H7 (cell line): ENCODE measurements around the gene ATAD5. TPM values are rescaled to one million over a fixed set of nuclear protein-coding genes. Genes with fewer than 3 reads are reported as not detected.

ENCODE experiments used
- DNase-seq: peaks from one replicate; pipeline ENCODE4 v3.0.0; 2012
- H3K27me3 ChIP-seq: 2 replicates; pipeline ENCODE4 v1.6.0; 2011; ENCODE audit warnings: mild to moderate bottlenecking, low read length; ENCODE audit not compliant: control insufficient read depth, insufficient read depth
- H3K36me3 ChIP-seq: replicated peaks from 2 replicates; pipeline ENCODE4 v1.5.1; 2011; ENCODE audit warnings: low read length; ENCODE audit not compliant: control insufficient read depth, insufficient read depth
- H3K4me3 ChIP-seq: 2 replicates; pipeline ENCODE4 v1.5.1; 2011; ENCODE audit warnings: low read depth, mild to moderate bottlenecking, control low read depth, low read length, moderate library complexity; ENCODE audit not compliant: insufficient read depth
- total RNA-seq: library from RNA; depleted of rRNA; stranded (reverse); fragments of >200 nt; shearing (Covaris generic); gene quantifications from 2 replicates; pipeline ENCODE4 v1.2.3, GENCODE V29; 2014; rRNA removed

ATAD5 gene
- total RNA-seq, 1 experiment from 2014 or later: 7.7 TPM

DNA sequence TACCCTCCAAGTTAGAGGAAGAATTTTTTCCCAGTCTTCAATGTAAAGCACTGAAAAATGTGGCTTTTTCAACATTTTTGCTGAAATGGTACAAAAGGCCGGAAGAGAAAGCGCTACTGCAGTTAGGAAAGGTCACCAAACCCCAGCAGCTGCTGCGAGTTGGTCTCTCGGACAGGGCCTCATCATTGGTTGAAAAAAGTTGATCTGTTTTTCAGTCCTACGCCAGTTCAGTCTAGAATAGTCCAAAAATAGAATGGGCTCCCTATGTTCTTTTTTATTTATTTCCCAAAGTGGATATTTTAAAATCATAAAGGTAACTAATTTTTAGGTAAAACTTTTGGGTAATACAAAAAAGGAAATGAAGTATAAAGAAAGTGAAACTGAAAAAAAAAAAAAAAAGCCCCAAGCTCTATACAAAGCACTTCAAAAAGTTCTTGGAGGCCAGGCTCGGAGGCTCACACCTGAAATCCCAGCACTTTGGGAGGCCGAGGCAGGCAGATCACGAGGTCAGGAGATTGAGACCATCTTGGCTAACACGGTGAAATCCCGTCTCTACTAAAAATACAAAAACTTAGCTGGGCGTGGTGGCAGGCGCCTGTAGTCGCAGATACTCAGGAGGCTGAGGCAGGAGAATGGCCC lies 107.4 kb downstream of the ATAD5 start:
- H3K4me3 ChIP-seq: no peak overlapping the region
- no peaks in the 10 kb centered on the region for H3K27me3 ChIP-seq
- DNase-seq: no peak
- no peaks in the 10 kb centered on the region for H3K36me3 ChIP-seq

DNA sequence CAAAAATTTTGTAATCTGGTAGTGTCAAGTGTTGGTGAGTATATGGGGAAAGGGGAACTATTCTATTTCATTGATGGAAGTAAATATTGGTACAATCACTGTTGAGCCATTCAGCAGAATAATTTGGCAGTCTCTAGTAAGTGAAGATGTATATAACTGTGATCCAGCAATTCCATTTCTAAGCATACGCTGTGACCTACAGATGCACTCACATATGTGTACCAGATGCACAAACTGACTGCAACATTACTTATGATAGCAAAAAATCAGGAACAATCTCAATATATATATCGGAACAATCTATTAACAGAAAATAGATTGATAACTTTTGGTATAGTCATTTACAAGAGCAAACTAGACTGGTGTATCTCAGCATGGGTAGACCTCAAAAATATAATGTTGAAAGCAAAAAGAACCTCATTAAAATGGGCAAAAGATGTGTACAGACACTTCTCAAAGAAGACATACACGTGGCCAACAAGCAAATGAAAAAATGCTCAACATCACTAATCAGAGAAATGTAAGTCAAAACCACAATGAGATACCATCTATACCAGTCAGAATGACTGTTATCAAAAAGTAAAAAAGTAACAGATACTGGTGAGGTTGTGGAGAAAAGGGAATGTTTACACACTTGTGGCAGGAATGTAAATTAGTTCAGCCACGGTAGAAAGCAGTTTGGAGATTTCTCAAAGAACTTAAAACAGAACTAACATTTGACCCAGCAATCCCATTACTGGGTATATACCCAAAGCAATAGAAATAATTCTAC lies 110.7 kb downstream of the ATAD5 start:
- Histone ChIP-seq H3K4me3 (no peak overlapping the region), H3K36me3 (no peaks in the 10 kb centered on the region), H3K27me3 (no peaks in the 10 kb centered on the region)
- no peak for DNase-seq

Other genes with a start within 250 kb of the ATAD5 start
- 18.4 and 22.5 TPM in 2 replicates for gene CRLF3, start 7.3 kb upstream of the ATAD5 start, total RNA-seq
- 11.9 and 16.3 TPM in 2 replicates for gene TEFM, start 74.3 kb downstream of the ATAD5 start, total RNA-seq
- gene ADAP2, start 90.0 kb downstream of the ATAD5 start, total RNA-seq: 0.96 and 1.3 TPM in 2 replicates
- gene RNF135, start 139.1 kb downstream of the ATAD5 start, total RNA-seq: 9.8 and 14.9 TPM in 2 replicates